Right lobe of liver (tissue), 6 donors: ENCODE data around the gene CUX1. TPM values are rescaled to one million over a fixed set of nuclear protein-coding genes. Genes with fewer than 3 reads are reported as not detected.
"Not testable (repeated sequence)": the region's sequence is repeated elsewhere in the genome, so short reads cannot be mapped to it uniquely, and the experiment has no call there.

Experiments used
- ATAC-seq, 4 donors: fragments of 200-7000 bp; cut with Tn5 transposase; one replicate each; pipeline ENCODE4 v1.9.1; 2020; ENCODE audit warnings: mild to moderate bottlenecking in 4 of 4, moderate library complexity in 4 of 4
- DNase-seq, 3 donors: peaks; one replicate each; pipeline ENCODE4 v3.0.0-alpha.2; 2020
- H3K27ac ChIP-seq, 3 donors: fragments of 200-600 bp; one replicate each; pipeline ENCODE4 v1.8.0; 2022
- H3K27me3 ChIP-seq, 2 donors: fragments of 200-600 bp; one replicate each; pipeline ENCODE4 v1.8.0; 2022
- H3K36me3 ChIP-seq, 4 donors: fragments of 200-600 bp; sonication (generic) in 1 of 4; one replicate each; pipeline versions ENCODE4 v1.5.1 to v1.8.0; 2017 to 2022; ENCODE audit warnings: control low read depth in 1 of 4
- H3K4me1 ChIP-seq, 4 donors: fragments of 200-600 bp; sonication (generic) in 1 of 4; one replicate each; pipeline versions ENCODE4 v1.5.1 to v1.8.0; 2017 to 2022; ENCODE audit warnings: control low read depth in 1 of 4
- H3K4me3 ChIP-seq, 3 donors: fragments of 200-600 bp; one replicate each; pipeline ENCODE4 v1.8.0; 2022
- H3K9me3 ChIP-seq, 4 donors: fragments of 200-600 bp; sonication (generic) in 1 of 4; one replicate each; pipeline versions ENCODE4 v1.5.1 to v1.8.0; 2017 to 2022; ENCODE audit warnings: control low read depth in 1 of 4
- CTCF ChIP-seq, 4 donors: fragments of 200-600 bp in 3 of 4; fragments of 450-650 bp in 1 of 4; IDR thresholded peaks; one replicate each; pipeline versions ENCODE4 v1.5.1 to v1.8.0; 2016 to 2022; ENCODE audit warnings: antibody characterized with exemption in 4 of 4, mild to moderate bottlenecking in 2 of 4
- POLR2A ChIP-seq: fragments of 450-650 bp; IDR thresholded peaks from one replicate; pipeline ENCODE4 v1.6.1; 2017; ENCODE audit warnings: antibody characterized with exemption, mild to moderate bottlenecking
- WGBS: methylation state at CpG from one replicate; pipeline ENCODE4 v1.1.6; 2018; ENCODE audit warnings: low coverage, low lambda C conversion rate; ENCODE audit not compliant: insufficient coverage; ENCODE audit errors: missing lambda C conversion rate; 5-methylcytosine and 5-hydroxymethylcytosine counted together
- intact Hi-C, 2 donors: fragments of 100-400 bp; cut with DNase I; formaldehyde crosslinking; loops; one replicate each; pipeline versions ENCODE4 v1.11.2 to v1.14.1; 2022
- total RNA-seq, 6 experiments: library from RNA; depleted of rRNA in 2 of 6; stranded (reverse); fragments of >200 nt in 2 of 6; fragmentation: NEBNext Ultra II Directional in 3 of 6; extraction: Animal tissue kit (Norgen Biotek cat#: 25700) in 3 of 6; gene quantifications; one replicate each; pipeline versions ENCODE4 v1.1.0 to v1.2.4, GENCODE V29; 2016 to 2023
- donor health status: DM: no; HTN: yes; CAD: no.
- donor health status: DM: no; HTN: no; CAD: no.
- donor health status: DM: no; HTN: no; CAD: no.
- donor health status: DM: no; HTN: yes; CAD: no.
- donor health status: DM: no; HTN: yes; CAD: no.

The CUX1 gene
- total RNA-seq, 6 experiments from 2014 or later, result 34.3 to 53.1 (median 40.6) TPM

DNA sequence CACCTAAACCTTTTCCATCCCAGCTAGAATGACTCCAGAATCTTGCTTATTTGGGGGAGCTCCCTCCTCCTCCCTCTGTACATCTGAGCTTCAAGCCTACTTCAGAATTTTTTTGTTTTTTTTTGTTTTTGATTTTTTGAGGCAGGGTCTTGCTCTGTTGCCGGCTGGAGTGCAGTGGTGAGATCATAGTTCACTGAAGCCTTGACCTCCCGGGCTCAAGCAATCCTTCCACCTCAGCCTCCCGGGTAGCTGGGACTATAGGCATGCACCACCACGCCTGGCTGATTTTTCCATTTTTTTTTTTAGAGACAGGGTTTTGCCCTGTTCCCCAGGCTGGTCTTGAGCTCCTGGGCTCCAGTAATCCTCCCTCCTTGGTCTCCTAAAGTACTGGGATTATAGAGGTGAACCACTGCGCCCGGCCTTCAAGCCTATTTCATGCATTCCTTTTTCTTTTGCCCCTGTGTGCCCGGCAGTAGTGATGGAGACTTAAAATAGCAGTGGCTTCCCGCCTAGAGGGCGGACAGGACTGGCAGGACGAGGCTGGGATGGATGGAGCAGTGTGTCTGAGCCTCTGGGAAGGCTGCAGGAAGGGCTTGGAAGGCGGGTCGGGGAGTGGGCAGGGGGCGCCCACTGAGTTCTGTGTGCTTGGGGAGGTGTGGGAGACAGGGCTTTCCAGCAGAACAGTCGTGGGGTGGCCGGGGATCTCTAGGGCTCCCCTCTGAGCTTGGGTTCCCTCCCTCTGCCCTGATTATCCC lies 8.8 kb downstream of the CUX1 start:
- WGBS, result 86% methylated on average over 12 of the region's 15 CpGs
- no peak overlapping the region for H3K27ac ChIP-seq
- DNase-seq (peak in 1 of 3 donors; percentile 43), ATAC-seq (no peak)
- no peaks in the 10 kb centered on the region for H3K36me3 ChIP-seq
- H3K27me3 ChIP-seq, result no peaks in the 10 kb centered on the region
- no peak for TF ChIP-seq CTCF (IDR thresholded peaks at IDR 0.05)
- no peak for TF ChIP-seq POLR2A
- H3K4me3 ChIP-seq, result no peak overlapping the region
- intact Hi-C loops, result no loop called here
- H3K4me1 ChIP-seq, result peaks cover 0 to 13% (median 4%) of the 10 kb centered on the region in 4 donors
- no peaks in the 10 kb centered on the region for H3K9me3 ChIP-seq

GRCh38 chr7:101828301-101829020 lies 11.0 kb downstream of the CUX1 start:
- no peak overlapping the region for H3K4me3 ChIP-seq
- H3K36me3 ChIP-seq, result no peaks in the 10 kb centered on the region
- TF ChIP-seq POLR2A (no peak), CTCF (IDR thresholded peaks at IDR 0.05) (no peak)
- no peaks in the 10 kb centered on the region for H3K27me3 ChIP-seq
- H3K27ac ChIP-seq, result no peak overlapping the region
- no peaks in the 10 kb centered on the region for H3K9me3 ChIP-seq
- WGBS, result 87% methylated on average over 8 of the region's 11 CpGs
- ATAC-seq (no peak), DNase-seq (peak in 1 of 3 donors; percentile 23)
- intact Hi-C loops, result no loop called here
- H3K4me1 ChIP-seq, result peaks cover 0 to 3% (median under 1%) of the 10 kb centered on the region in 4 donors

DNA sequence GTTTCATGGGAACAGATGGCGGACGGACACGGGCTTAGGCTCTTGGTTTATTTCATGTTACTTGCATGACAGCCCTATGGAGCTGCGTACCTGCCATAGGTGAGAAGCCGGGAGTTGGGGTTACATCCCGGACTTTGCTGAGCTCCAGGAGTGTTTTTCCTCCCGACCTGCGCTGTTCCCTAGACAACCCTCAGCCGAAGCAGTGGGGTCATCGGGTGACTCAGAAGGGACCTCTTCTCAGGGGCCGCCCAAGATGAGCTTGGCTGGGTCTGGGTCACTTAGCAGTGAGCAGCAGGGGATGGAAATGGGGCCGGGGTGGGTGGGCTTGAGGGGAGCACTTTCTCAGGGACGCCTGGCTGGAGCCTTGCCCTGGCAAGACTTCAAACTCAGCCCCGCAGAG lies 11.9 kb downstream of the CUX1 start:
- Histone ChIP-seq H3K27ac (no peak overlapping the region), H3K9me3 (no peaks in the 10 kb centered on the region), H3K4me1 (no peaks in the 10 kb centered on the region), H3K27me3 (no peaks in the 10 kb centered on the region), H3K4me3 (no peak overlapping the region), H3K36me3 (no peaks in the 10 kb centered on the region)
- intact Hi-C loops, result no loop called here
- TF ChIP-seq POLR2A, result no peak
- TF ChIP-seq CTCF (IDR thresholded peaks at IDR 0.05), result no peak
- ATAC-seq (no peak), DNase-seq (peak in 1 of 3 donors; percentile 35)
- 90% methylated on average over 7 of the region's 14 CpGs for WGBS

GRCh38 chr7:101829821-101830220 lies 12.4 kb downstream of the CUX1 start:
- Histone ChIP-seq H3K27me3 (no peaks in the 10 kb centered on the region), H3K4me3 (no peak overlapping the region), H3K36me3 (no peaks in the 10 kb centered on the region), H3K27ac (no peak overlapping the region), H3K4me1 (no peaks in the 10 kb centered on the region), H3K9me3 (no peaks in the 10 kb centered on the region)
- ATAC-seq (no peak), DNase-seq (peak in 1 of 3 donors; percentile 39)
- 100% methylated on average over 1 of the region's 8 CpGs for WGBS
- TF ChIP-seq CTCF (IDR thresholded peaks at IDR 0.05), result no peak
- no peak for TF ChIP-seq POLR2A
- intact Hi-C loops, result no loop called here

DNA sequence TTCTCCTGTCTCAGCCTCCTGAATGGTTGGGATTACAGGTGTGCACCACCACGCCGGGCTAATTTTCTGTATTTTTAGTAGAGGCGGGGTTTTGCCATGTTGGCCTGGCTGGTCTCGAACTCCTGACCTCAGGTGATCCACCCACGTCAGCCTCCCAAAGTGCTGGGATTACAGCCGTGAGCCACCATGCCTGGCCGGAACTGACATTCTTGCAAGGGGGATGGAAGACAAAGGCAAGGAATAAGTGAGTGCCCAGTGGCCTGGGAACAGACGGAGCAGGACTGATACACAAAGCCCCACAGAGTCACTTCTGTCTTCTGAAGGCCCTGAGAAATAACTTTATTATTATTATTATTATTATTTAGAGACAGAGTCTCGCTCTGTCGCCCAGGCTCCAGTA lies 14.0 kb downstream of the CUX1 start:
- intact Hi-C loops, ATAC-seq, H3K27me3 ChIP-seq, H3K36me3 ChIP-seq, H3K27ac ChIP-seq, H3K4me1 ChIP-seq, H3K4me3 ChIP-seq, H3K9me3 ChIP-seq: not testable (repeated sequence)
- WGBS, result 85% methylated on average over 6 of the region's 10 CpGs
- peak in 1 of 3 donors; percentile 24 for DNase-seq
